ENCODE measurements around the gene KCNH8. TPM values are rescaled to one million over a fixed set of nuclear protein-coding genes. Genes with fewer than 3 reads are reported as not detected.
"Not testable (repeated sequence)": the region's sequence is repeated elsewhere in the genome, so short reads cannot be mapped to it uniquely, and the experiment has no call there.

Gene KCNH8
- total RNA-seq, 1 donor, result not detected

GRCh38 chr3:19221081-19221480 lies 72.8 kb downstream of the KCNH8 start:
- no peak overlapping the region for H3K4me3 ChIP-seq (ENCODE audit: low read depth, low read length)
- no peak for DNase-seq (ENCODE audit: low read depth)
- TF ChIP-seq CTCF (IDR thresholded peaks at IDR 0.05; ENCODE audit: insufficient read depth, low read length), result no peak

- DNase-seq (ENCODE audit: low read depth), result no peak
- no peak for TF ChIP-seq CTCF (IDR thresholded peaks at IDR 0.05; ENCODE audit: insufficient read depth, low read length)
- no peak overlapping the region for H3K4me3 ChIP-seq (ENCODE audit: low read depth, low read length)
Observed at GRCh38 chr3:19226479-19226878, 78.2 kb downstream of the KCNH8 start.

GRCh38 chr3:19228167-19228566 lies 79.9 kb downstream of the KCNH8 start:
- H3K4me3 ChIP-seq (ENCODE audit: low read depth, low read length), result no peak overlapping the region
- no peak for TF ChIP-seq CTCF (IDR thresholded peaks at IDR 0.05; ENCODE audit: insufficient read depth, low read length)
- DNase-seq (ENCODE audit: low read depth), result no peak

- no peak for TF ChIP-seq CTCF (IDR thresholded peaks at IDR 0.05; ENCODE audit: insufficient read depth, low read length)
- no peak for DNase-seq (ENCODE audit: low read depth)
- H3K4me3 ChIP-seq (ENCODE audit: low read depth, low read length), result no peak overlapping the region
Observed at GRCh38 chr3:19229086-19229485, 80.8 kb downstream of the KCNH8 start.

- H3K4me3 ChIP-seq (ENCODE audit: low read depth, low read length); DNase-seq (ENCODE audit: low read depth): not testable (repeated sequence)
Observed at GRCh38 chr3:19229881-19230280, 81.6 kb downstream of the KCNH8 start.

- TF ChIP-seq CTCF (IDR thresholded peaks at IDR 0.05; ENCODE audit: insufficient read depth, low read length), result no peak
- no peak for DNase-seq (ENCODE audit: low read depth)
- H3K4me3 ChIP-seq (ENCODE audit: low read depth, low read length), result no peak overlapping the region
Observed at GRCh38 chr3:19231792-19232461, 83.6 kb downstream of the KCNH8 start.

- DNase-seq (ENCODE audit: low read depth), result no peak
- no peak for TF ChIP-seq CTCF (IDR thresholded peaks at IDR 0.05; ENCODE audit: insufficient read depth, low read length)
- no peak overlapping the region for H3K4me3 ChIP-seq (ENCODE audit: low read depth, low read length)
Observed at GRCh38 chr3:19232566-19232965, 84.3 kb downstream of the KCNH8 start.

GRCh38 chr3:19233882-19234784 lies 85.8 kb downstream of the KCNH8 start:
- not testable (repeated sequence) for H3K4me3 ChIP-seq (ENCODE audit: low read depth, low read length); DNase-seq (ENCODE audit: low read depth)
